ENCODE measurements around the gene CNIH4.
"Not testable (repeated sequence)": the region's sequence is repeated elsewhere in the genome, so short reads cannot be mapped to it uniquely, and the experiment has no call there.

The CNIH4 gene

GRCh38 chr1:224352436-224353085, 4.1 kb upstream of the CNIH4 start:
- not testable (repeated sequence) for DNase-seq

- no peak for DNase-seq
These were observed 2.4 kb upstream of the CNIH4 start for GRCh38 chr1:224353975-224354925.

GRCh38 chr1:224357626-224358124, 996 bp downstream of the CNIH4 start:
- DNase-seq, result no peak

- DNase-seq, result no peak
These were observed 1.6 kb downstream of the CNIH4 start for GRCh38 chr1:224358237-224358636.

GRCh38 chr1:224359207-224359606, 2.5 kb downstream of the CNIH4 start:
- no peak for DNase-seq

- DNase-seq, result no peak
These were observed 11.7 kb downstream of the CNIH4 start for GRCh38 chr1:224368409-224368808.

GRCh38 chr1:224373008-224373590, 16.4 kb downstream of the CNIH4 start:
- DNase-seq, result no peak

- no peak for DNase-seq
These were observed 18.4 kb downstream of the CNIH4 start for GRCh38 chr1:224375059-224375458.

GRCh38 chr1:224377676-224378006, 21.0 kb downstream of the CNIH4 start:
- no peak for DNase-seq

GRCh38 chr1:224378855-224379631, 22.4 kb downstream of the CNIH4 start:
- no peak for DNase-seq

GRCh38 chr1:224380003-224380402, 23.3 kb downstream of the CNIH4 start:
- no peak for DNase-seq

GRCh38 chr1:224381880-224382548, 25.3 kb downstream of the CNIH4 start:
- DNase-seq, result no peak

GRCh38 chr1:224383218-224383617, 26.5 kb downstream of the CNIH4 start:
- no peak for DNase-seq

- DNase-seq, result no peak
These were observed 30.7 kb downstream of the CNIH4 start for GRCh38 chr1:224387302-224387912.

- DNase-seq, result no peak
These were observed 31.3 kb downstream of the CNIH4 start for GRCh38 chr1:224387943-224388342.

- no peak for DNase-seq
These were observed 33.8 kb downstream of the CNIH4 start for GRCh38 chr1:224390517-224390916.

- DNase-seq, result no peak
These were observed 36.0 kb downstream of the CNIH4 start for GRCh38 chr1:224392411-224393249.

GRCh38 chr1:224393294-224393693, 36.6 kb downstream of the CNIH4 start:
- no peak for DNase-seq

GRCh38 chr1:224399887-224400286, 43.2 kb downstream of the CNIH4 start:
- no peak for DNase-seq

- DNase-seq, result no peak
These were observed 45.9 kb downstream of the CNIH4 start for GRCh38 chr1:224402472-224403036.
